ENCODE measurements around the gene OTC. TPM values are rescaled to one million over a fixed set of nuclear protein-coding genes. Genes with fewer than 3 reads are reported as not detected.

OTC gene
- total RNA-seq, 4 donors from 2014 or later, result 1.8 to 5.0 (median 4.2) TPM; not detected in 1

- TF ChIP-seq POLR2A (IDR thresholded peaks at IDR 0.05), result no peak
- TF ChIP-seq, protein P1, sequence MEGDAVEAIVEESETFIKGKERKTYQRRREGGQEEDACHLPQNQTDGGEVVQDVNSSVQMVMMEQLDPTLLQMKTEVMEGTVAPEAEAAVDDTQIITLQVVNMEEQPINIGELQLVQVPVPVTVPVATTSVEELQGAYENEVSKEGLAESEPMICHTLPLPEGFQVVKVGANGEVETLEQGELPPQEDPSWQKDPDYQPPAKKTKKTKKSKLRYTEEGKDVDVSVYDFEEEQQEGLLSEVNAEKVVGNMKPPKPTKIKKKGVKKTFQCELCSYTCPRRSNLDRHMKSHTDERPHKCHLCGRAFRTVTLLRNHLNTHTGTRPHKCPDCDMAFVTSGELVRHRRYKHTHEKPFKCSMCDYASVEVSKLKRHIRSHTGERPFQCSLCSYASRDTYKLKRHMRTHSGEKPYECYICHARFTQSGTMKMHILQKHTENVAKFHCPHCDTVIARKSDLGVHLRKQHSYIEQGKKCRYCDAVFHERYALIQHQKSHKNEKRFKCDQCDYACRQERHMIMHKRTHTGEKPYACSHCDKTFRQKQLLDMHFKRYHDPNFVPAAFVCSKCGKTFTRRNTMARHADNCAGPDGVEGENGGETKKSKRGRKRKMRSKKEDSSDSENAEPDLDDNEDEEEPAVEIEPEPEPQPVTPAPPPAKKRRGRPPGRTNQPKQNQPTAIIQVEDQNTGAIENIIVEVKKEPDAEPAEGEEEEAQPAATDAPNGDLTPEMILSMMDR (IDR thresholded peaks at IDR 0.05), result no peak
- H3K27me3 ChIP-seq, result no peaks in the 10 kb centered on the region
- H3K27ac ChIP-seq, result peak overlapping the region; percentile 84 to 89
- intact Hi-C loops (cut with DNase I; ENCODE audit: low total_unique reads), result no loop called here
- H3K4me1 ChIP-seq, result no peaks in the 10 kb centered on the region
- no peaks in the 10 kb centered on the region for H3K36me3 ChIP-seq
- H3K4me3 ChIP-seq, result peak overlapping the region in 1 of 2 donors; percentile 68
- no peak for DNase-seq
- H3K9me3 ChIP-seq, result no peaks in the 10 kb centered on the region
Observed at GRCh38 chrX:38326086-38326485, 26.3 kb upstream of the OTC start.

GRCh38 chrX:38327007-38327774 is 25.2 kb upstream of the OTC start, which contains the start of gene RPGR:
Gene RPGR (minus strand): TSS chrX:38327509. CDS start chrX:38327367, 142 bp downstream.
- Histone ChIP-seq H3K36me3 (no peaks in the 10 kb centered on the region), H3K4me3 (peak within 1 kb of the TSS; percentile 44 to 68), H3K9me3 (no peaks in the 10 kb centered on the region), H3K27ac (peak within 1 kb of the TSS; percentile 84 to 89), H3K4me1 (no peaks in the 10 kb centered on the region), H3K27me3 (no peaks in the 10 kb centered on the region)
- peak; percentile 92 to 93 for DNase-seq
- TF ChIP-seq, protein P1 (IDR thresholded peaks at IDR 0.05), result peak; percentile 60 to 77 (median 73)
- TF ChIP-seq POLR2A (IDR thresholded peaks at IDR 0.05), result peak; percentile 36 to 70
- intact Hi-C loops (cut with DNase I; ENCODE audit: low total_unique reads), result no loop called here

DNA sequence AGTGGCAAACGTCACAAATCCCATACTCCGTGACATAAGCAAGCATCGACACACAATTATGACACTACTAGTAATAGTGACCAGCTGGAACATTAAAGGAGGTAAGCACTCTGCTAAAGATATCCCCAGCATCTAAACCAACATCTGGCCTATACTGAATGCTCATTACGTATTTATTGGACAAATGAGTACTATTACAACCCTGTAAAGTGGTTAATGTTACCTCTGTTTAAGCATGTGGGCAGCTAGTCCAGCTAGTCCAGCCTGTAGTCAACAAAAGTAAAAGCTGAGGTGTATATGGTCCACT is 24.7 kb upstream of the OTC start:
- peak overlapping the region; percentile 44 to 68 for H3K4me3 ChIP-seq
- no peaks in the 10 kb centered on the region for H3K27me3 ChIP-seq
- no peak for TF ChIP-seq POLR2A (IDR thresholded peaks at IDR 0.05)
- TF ChIP-seq, protein P1 (IDR thresholded peaks at IDR 0.05), result no peak
- H3K9me3 ChIP-seq, result no peaks in the 10 kb centered on the region
- peak overlapping the region; percentile 84 to 89 for H3K27ac ChIP-seq
- intact Hi-C loops (cut with DNase I; ENCODE audit: low total_unique reads), result no loop called here
- no peak for DNase-seq
- H3K36me3 ChIP-seq, result no peaks in the 10 kb centered on the region
- no peaks in the 10 kb centered on the region for H3K4me1 ChIP-seq

DNA sequence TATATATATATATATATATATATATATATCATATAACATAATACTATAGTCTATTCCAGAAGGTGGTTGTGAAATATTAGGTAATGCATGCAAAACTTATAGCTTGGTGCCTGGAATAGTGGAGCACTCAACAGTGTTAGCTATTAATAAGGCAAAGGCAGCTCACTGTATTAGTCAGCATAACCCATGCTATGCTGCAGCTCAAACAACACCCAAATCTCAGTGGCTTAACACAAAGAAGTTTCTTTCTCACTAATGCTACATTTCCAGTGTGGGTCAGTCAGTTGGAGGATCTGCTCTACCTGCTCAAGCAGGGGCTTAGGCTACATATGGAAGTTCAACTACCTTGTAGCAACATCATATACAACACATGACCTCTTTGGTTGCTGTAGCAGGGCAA is 19.9 kb upstream of the OTC start:
- Histone ChIP-seq H3K27ac (no peak overlapping the region), H3K4me1 (no peaks in the 10 kb centered on the region), H3K36me3 (no peaks in the 10 kb centered on the region), H3K9me3 (no peaks in the 10 kb centered on the region), H3K4me3 (no peak overlapping the region), H3K27me3 (no peaks in the 10 kb centered on the region)
- TF ChIP-seq, protein P1 (IDR thresholded peaks at IDR 0.05), result no peak
- TF ChIP-seq POLR2A (IDR thresholded peaks at IDR 0.05), result no peak
- intact Hi-C loops (cut with DNase I; ENCODE audit: low total_unique reads), result no loop called here
- DNase-seq, result no peak

DNA sequence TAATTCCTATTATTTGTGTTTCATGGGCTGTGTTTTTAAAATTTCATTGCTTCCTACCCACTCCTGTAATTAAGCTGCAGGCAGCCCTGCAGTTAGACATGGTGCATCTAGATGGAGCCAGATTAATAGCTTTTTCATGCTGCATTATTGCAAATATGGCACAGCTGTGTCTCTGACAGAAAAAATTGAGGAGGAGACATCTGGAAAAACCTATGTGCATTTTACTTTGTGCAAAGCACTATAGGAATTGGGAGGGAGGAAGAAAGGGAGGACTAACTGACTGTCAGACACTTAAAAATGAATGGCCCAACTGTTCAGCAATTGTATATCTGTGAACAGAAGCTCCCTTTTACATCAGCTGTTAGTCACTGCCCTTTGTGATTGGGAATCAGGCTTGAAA is 17.0 kb upstream of the OTC start:
- intact Hi-C loops (cut with DNase I; ENCODE audit: low total_unique reads), result no loop called here
- TF ChIP-seq POLR2A (IDR thresholded peaks at IDR 0.05), result no peak
- TF ChIP-seq, protein P1 (IDR thresholded peaks at IDR 0.05), result peak in 1 of 4 experiments; percentile 14
- H3K27me3 ChIP-seq, result no peaks in the 10 kb centered on the region
- H3K4me1 ChIP-seq, result no peaks in the 10 kb centered on the region
- DNase-seq, result no peak
- H3K4me3 ChIP-seq, result no peak overlapping the region
- H3K9me3 ChIP-seq, result no peaks in the 10 kb centered on the region
- no peaks in the 10 kb centered on the region for H3K36me3 ChIP-seq
- H3K27ac ChIP-seq, result no peak overlapping the region

All from uterus (tissue), 4 donors.